K562 treated with DMSO at 1 percent for 4 hours (cell line): ENCODE measurements around the gene ATG16L1. TPM values are rescaled to one million over a fixed set of nuclear protein-coding genes. Genes with fewer than 3 reads are reported as not detected.

Experiments
- total RNA-seq: library from RNA; unstranded; fragments of 300-600 nt; gene quantifications from 2 replicates; pipeline ENCODE4 v1.2.3, GENCODE V29; 2022; ENCODE audit not compliant: insufficient read depth

The ATG16L1 gene
- 8.8 and 16.7 TPM in 2 replicates for total RNA-seq

GRCh38 chr2:233251306-233252116 is at the start of gene ATG16L1:
TSS of gene ATG16L1 (plus strand) at chr2:233251673. CDS start at chr2:233251828, 155 bp downstream.

DNA sequence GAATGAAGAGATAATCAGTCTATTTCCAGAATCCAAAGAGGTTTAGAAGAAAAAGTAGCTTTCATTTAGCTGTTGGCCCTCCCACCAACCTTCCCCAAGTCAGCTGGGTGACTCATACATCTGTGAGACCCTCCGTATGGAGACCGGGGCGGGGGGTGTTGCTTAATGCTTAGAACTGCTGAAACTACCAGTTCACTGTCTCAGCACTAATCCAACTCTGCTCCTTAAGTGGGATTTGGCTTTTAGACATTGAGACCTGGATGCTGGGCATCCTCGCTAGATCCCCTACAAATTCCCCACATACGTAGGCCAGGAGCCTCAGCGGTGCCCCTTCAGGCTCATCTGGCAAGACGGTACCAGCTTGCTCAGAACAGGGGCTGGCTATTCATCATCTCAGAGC is 56.1 kb downstream of the ATG16L1 start, which contains the start of gene SAG:
Gene SAG (plus strand): TSS at position 252 of the 400 bp plus-strand sequence. CDS start 1,374 bp downstream, outside the sequence.

Other genes with a start within 250 kb of the ATG16L1 start
- not detected in 2 replicates for gene NGEF, start 238.4 kb upstream of the ATG16L1 start, total RNA-seq
- gene NEU2, start 219.0 kb upstream of the ATG16L1 start, total RNA-seq = not detected in 2 replicates
- 7.2 and 21.6 TPM in 2 replicates for gene INPP5D, start 191.3 kb upstream of the ATG16L1 start, total RNA-seq
- gene SAG, start 56.1 kb downstream of the ATG16L1 start, total RNA-seq = 0.11 TPM in 1 of 2 replicates, not detected in the other
- 8.2 and 13.1 TPM in 2 replicates for gene DGKD, start 102.8 kb downstream of the ATG16L1 start, total RNA-seq